HG02588 (cell line): Measurements from ENCODE around the gene WNT5A.

Source experiments
- ATAC-seq: cut with Tn5 transposase; IDR thresholded peaks from one replicate; pipeline ENCODE4 v1.9.1; 2021; ENCODE audit warnings: mild to moderate bottlenecking, moderate library complexity; ENCODE audit not compliant: unreplicated experiment

The WNT5A gene

GRCh38 chr3:55486857-55487380, at the start of gene WNT5A:
Gene WNT5A, minus strand, starts transcription at chr3:55487306. Its CDS starts 321 bp downstream, at chr3:55486985.
- no peak for ATAC-seq

DNA sequence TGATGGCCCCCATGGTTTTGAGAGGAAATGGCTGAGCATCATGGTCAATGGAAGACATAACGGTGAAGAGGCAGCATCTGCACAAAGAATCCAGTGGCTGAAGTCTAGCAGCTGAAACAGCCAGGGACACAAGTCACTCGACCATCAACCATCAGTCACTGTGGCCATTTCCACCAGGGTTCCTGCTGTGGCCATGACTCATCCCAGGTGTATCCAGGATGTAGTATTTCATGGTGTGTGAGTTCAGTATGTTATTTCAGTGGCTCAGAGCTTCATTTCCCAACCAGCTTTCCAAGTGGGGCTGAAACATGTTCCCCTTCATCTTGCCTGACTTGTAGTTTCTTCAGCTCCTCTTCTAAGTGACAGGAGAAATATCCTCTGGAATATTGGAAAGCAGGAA, 47.8 kb upstream of the WNT5A start:
- no peak for ATAC-seq

DNA sequence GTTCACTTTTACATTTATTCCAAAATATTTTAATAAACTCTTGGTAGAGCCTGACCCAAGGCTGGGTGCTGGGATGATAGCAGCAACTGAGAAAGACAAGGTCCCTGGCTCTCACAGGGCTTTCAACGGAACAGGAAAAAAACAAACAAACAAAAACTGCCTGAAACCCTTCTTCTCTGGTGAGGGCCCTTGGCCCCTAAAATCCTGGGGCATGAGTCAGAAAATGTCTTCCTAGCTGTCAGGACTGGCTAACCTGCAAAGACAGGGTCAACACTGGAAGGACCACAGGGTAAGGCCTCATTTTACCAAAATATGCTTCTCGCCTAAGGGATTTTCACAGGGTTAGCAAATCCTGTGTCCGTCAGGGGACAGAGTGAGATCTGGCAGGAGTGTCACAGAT, 45.7 kb upstream of the WNT5A start:
- ATAC-seq = no peak

GRCh38 chr3:55531321-55531720, 44.2 kb upstream of the WNT5A start:
- ATAC-seq = no peak

GRCh38 chr3:55527361-55527760, 40.3 kb upstream of the WNT5A start:
- ATAC-seq = no peak

- ATAC-seq = no peak
Measured at GRCh38 chr3:55526332-55527030, 39.4 kb upstream of the WNT5A start.

DNA sequence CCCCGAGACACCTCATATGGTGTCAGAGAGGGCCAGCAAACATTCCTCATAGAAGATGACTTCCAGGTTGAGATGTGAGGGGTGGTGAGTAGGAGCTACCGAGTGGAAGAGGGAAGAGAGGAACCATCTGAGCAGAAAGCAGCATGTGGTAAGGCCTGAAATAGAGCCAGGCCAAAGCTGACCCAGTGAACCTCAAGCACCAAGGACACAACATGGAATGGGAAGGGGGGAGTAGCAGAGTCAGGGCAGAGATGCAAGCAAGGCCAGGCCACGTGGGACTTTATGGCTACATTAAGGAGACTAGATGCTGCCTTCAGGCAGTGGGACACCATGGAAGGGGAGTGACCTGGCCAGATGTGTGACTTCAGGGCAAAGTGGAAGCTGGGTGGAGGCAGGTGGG, 38.3 kb upstream of the WNT5A start:
- no peak for ATAC-seq

- ATAC-seq = no peak
Measured at GRCh38 chr3:55524565-55525244, 37.6 kb upstream of the WNT5A start.

GRCh38 chr3:55523471-55523870, 36.4 kb upstream of the WNT5A start:
- ATAC-seq = no peak

GRCh38 chr3:55521738-55522421, 34.8 kb upstream of the WNT5A start:
- ATAC-seq = no peak

DNA sequence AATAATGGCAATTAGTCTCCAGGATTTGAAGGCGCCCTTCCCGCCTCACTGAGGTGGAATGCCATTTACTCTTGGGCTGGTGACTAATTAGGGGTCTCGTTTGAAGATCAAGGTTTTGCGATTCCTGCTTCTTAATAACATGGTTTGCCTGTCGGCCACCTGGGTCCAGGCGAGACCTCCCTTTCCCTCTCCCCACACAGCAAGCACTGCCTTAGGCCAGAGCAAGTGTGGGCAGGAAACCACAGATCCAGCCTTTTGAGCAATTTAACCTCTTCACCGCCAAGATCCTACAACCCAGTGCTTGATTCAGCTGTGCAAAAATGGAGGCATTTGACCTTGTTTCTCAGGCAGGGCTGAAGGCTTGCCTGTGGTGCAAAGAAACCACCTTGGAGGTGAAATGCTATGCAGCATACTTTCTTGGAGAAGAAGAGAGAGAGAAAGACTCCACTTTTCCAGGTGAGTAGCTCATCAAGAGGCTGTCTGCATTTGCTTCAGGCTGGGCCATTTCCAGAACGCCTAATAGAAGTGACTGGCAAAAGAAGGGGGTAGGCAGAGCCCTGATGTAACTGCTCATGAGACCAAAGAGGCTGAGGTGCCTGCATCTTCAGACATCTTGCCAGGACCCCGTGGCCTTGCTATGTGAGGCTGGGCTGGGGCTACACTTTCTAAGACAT, 34.1 kb upstream of the WNT5A start:
- no peak for ATAC-seq

- no peak for ATAC-seq
Measured at GRCh38 chr3:55519019-55519418, 31.9 kb upstream of the WNT5A start.

- ATAC-seq = no peak
Measured at GRCh38 chr3:55518451-55518850, 31.3 kb upstream of the WNT5A start.

DNA sequence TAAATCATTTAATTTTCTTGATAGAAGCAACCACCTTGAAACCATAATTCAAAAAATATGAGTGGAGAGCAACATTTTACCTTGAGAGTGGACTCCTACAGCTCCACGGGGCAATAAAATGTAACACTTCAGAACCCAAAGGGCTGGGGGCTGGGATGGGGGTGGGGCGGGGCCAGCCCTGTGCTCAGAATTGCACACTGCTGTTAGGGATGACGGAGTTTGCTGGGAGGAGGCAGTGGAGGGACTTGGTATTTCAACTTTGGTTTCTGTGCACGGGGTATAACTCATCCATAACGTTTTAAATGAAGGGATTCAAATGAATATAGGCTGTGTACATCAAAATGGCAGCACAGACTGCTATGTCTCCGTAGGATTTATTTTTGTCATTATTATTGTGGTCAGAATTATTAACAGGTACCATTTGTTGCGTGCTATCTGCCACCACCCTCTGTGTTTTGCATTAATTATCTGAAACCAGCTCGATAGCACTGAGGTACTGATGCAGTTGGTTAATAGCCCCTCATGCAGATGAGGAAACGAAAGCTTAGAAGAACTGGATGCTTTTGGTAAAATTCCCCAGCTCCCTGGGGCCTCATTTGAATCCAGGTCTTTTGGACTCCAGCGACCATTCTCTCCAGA, 29.4 kb upstream of the WNT5A start:
- no peak for ATAC-seq

- no peak for ATAC-seq
Measured at GRCh38 chr3:55515550-55516246, 28.6 kb upstream of the WNT5A start.

DNA sequence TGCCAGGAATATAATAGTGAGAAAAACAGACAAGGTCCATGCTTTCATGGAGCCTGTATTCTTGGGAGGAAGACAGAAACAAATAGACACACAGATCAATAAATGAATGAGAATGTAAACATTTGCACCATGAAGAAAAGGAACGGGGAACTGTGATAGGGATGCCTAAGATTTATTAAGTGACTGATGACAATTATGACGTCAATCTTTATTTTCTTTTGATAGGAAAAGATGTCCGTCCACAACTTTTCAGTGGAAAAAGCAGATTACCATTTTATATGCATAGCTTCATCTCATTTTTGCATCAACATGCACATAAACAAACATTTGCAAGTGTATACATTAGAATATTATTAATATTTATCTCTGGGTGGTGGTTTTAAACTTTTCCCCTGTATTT, 27.9 kb upstream of the WNT5A start:
- ATAC-seq = no peak

DNA sequence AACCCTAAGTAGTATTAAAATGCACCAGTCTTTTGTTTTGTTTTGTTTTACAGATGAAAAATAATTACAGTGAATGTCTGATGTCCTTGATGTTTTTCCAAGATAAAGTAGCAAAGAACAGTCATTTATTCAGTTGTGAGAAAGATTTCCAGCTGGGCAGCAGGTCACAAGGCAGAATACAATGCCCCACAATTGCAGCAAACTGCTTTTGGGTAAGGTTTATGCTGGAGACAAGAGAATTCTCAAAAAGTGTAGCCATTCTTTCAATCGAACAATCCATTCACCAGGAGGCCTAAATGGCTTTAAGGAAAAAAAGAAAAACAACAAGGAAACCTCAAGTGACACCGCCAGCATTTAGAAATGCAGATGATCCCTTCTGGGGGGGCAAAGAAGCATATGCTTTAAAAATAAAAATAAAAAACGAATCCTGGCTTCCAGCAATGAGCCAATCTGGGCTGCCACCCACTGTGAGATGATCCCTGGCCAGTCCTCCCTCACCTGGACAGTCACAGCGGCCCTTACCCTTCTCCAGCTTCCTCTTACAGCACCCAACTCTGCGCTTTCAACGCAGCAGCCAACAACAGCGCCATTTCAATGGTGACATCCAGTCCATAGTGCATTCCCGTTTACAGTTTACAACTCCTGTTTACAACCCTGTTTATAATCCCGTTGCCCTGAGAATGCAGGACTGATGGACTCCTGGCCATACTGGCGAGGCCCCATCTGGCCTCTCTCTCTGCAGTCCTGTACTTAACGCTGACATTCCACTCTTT, 25.7 kb upstream of the WNT5A start:
- ATAC-seq = no peak

GRCh38 chr3:55511895-55512570, 24.9 kb upstream of the WNT5A start:
- ATAC-seq = no peak

- ATAC-seq = no peak
Measured at GRCh38 chr3:55508335-55508734, 21.2 kb upstream of the WNT5A start.
